ENCODE measurements around the gene RASSF9. TPM values are rescaled to one million over a fixed set of nuclear protein-coding genes. Genes with fewer than 3 reads are reported as not detected.

Gene RASSF9
- total RNA-seq, 1 experiment from 2014 or later, result 0.19 TPM

GRCh38 chr12:85759091-85759490 is 77.1 kb downstream of the RASSF9 start:
- CTCF ChIA-PET, result interaction anchor here (0.6 kb wide), 1 partner anchor 204 kb away, joined by 14 read pairs; no protein-coding TSS in a partner anchor

GRCh38 chr12:85755760-85756159 is 80.4 kb downstream of the RASSF9 start:
- intact Hi-C loops (cut with micrococcal nuclease; ENCODE audit: unreplicated experiment), result no loop called here
- Histone ChIP-seq H3K4me1 (ENCODE audit: insufficient read depth, low read length, poor library complexity, severe bottlenecking) (no peaks in the 10 kb centered on the region), H3K27me3 (replicated peaks; ENCODE audit: insufficient read depth, low read depth, low read length, poor library complexity) (no peaks in the 10 kb centered on the region), H3K9me3 (ENCODE audit: low read depth, low read length, poor library complexity, severe bottlenecking) (no peaks in the 10 kb centered on the region), H3K4me3 (ENCODE audit: low read depth, low read length, poor library complexity, severe bottlenecking) (no peak overlapping the region), H3K27ac (ENCODE audit: low read depth, low read length, poor library complexity, severe bottlenecking) (no peak overlapping the region), H3K36me3 (ENCODE audit: insufficient read depth, low read length, poor library complexity, severe bottlenecking) (no peaks in the 10 kb centered on the region)
- ChIA-PET CTCF (no interaction called here), POLR2A (ENCODE audit: low non-redundant PET) (no interaction called here)
- no peak for DNase-seq (ENCODE audit: low spot score)
- no TSS peak for BruUV-seq (replicated peaks)
- TF ChIP-seq CTCF (conservative IDR thresholded peaks at IDR 0.05; ENCODE audit: low read depth, low read length) (no peak), EZH2 (IDR thresholded peaks at IDR 0.05; ENCODE audit: borderline replicate concordance, low read depth, low read length, poor library complexity, severe bottlenecking) (no peak)

More at GRCh38 chr12:85759091-85759490, 77.1 kb downstream of the RASSF9 start:
- Histone ChIP-seq H3K4me1 (ENCODE audit: insufficient read depth, low read length, poor library complexity, severe bottlenecking) (no peaks in the 10 kb centered on the region), H3K36me3 (ENCODE audit: insufficient read depth, low read length, poor library complexity, severe bottlenecking) (no peaks in the 10 kb centered on the region), H3K27ac (ENCODE audit: low read depth, low read length, poor library complexity, severe bottlenecking) (no peak overlapping the region), H3K27me3 (replicated peaks; ENCODE audit: insufficient read depth, low read depth, low read length, poor library complexity) (no peaks in the 10 kb centered on the region), H3K4me3 (ENCODE audit: low read depth, low read length, poor library complexity, severe bottlenecking) (no peak overlapping the region), H3K9me3 (ENCODE audit: low read depth, low read length, poor library complexity, severe bottlenecking) (no peaks in the 10 kb centered on the region)
- intact Hi-C loops (cut with micrococcal nuclease; ENCODE audit: unreplicated experiment), result no loop called here
- no peak for TF ChIP-seq CTCF (conservative IDR thresholded peaks at IDR 0.05; ENCODE audit: low read depth, low read length)
- no peak for TF ChIP-seq EZH2 (IDR thresholded peaks at IDR 0.05; ENCODE audit: borderline replicate concordance, low read depth, low read length, poor library complexity, severe bottlenecking)
- no TSS peak for BruUV-seq (replicated peaks)
- DNase-seq (ENCODE audit: low spot score), result no peak
- POLR2A ChIA-PET (ENCODE audit: low non-redundant PET), result no interaction called here

Other genes starting within 250 kb of the RASSF9 start
- 0.24 and 0.42 TPM in 2 replicates for gene NTS, start 37.9 kb upstream of the RASSF9 start, total RNA-seq (2021)

Measured in A673 (cell line).